HG02678 (cell line): ENCODE results near the gene TNPO3.
"Not testable (repeated sequence)": the region's sequence is repeated elsewhere in the genome, so short reads cannot be mapped to it uniquely, and the experiment has no call there.

Experiments used
- ATAC-seq: cut with Tn5 transposase; IDR thresholded peaks from one replicate; pipeline ENCODE4 v1.9.1; 2021; ENCODE audit warnings: mild to moderate bottlenecking, moderate library complexity; ENCODE audit not compliant: unreplicated experiment

TNPO3 gene

GRCh38 chr7:128968624-128969023, 86.3 kb downstream of the TNPO3 start:
- ATAC-seq = no peak

GRCh38 chr7:128963327-128963757, 91.6 kb downstream of the TNPO3 start:
- peak; percentile 80 for ATAC-seq

- peak; percentile 21 for ATAC-seq
Measured at GRCh38 chr7:128962899-128963298, 92.0 kb downstream of the TNPO3 start.

GRCh38 chr7:128961030-128961659, 93.8 kb downstream of the TNPO3 start:
- ATAC-seq = no peak

- no peak for ATAC-seq
Measured at GRCh38 chr7:128959296-128959695, 95.6 kb downstream of the TNPO3 start.

- ATAC-seq = no peak
Measured at GRCh38 chr7:128955981-128956380, 98.9 kb downstream of the TNPO3 start.

GRCh38 chr7:128954830-128955802, 99.8 kb downstream of the TNPO3 start:
- ATAC-seq = peak; percentile 65

GRCh38 chr7:128954150-128954549, 100.8 kb downstream of the TNPO3 start:
- ATAC-seq = peak; percentile 27

- no peak for ATAC-seq
Measured at GRCh38 chr7:128951296-128951695, 103.6 kb downstream of the TNPO3 start.

- ATAC-seq = no peak
Measured at GRCh38 chr7:128948976-128949760, 105.7 kb downstream of the TNPO3 start.

GRCh38 chr7:128948312-128948973, 106.5 kb downstream of the TNPO3 start:
- no peak for ATAC-seq

GRCh38 chr7:128947854-128948253, 107.1 kb downstream of the TNPO3 start:
- ATAC-seq = no peak

GRCh38 chr7:128946936-128947830, 107.7 kb downstream of the TNPO3 start:
- ATAC-seq = no peak

GRCh38 chr7:128945668-128946366, 109.1 kb downstream of the TNPO3 start:
- no peak for ATAC-seq

- no peak for ATAC-seq
Measured at GRCh38 chr7:128944487-128945236, 110.2 kb downstream of the TNPO3 start.

GRCh38 chr7:128943251-128943650, 111.7 kb downstream of the TNPO3 start:
- ATAC-seq = not testable (repeated sequence)

GRCh38 chr7:128941946-128942526, 112.9 kb downstream of the TNPO3 start:
- ATAC-seq = no peak

GRCh38 chr7:128941323-128941890, 113.5 kb downstream of the TNPO3 start:
- ATAC-seq = no peak
